GM21737 (cell line): Measurements from ENCODE around the gene PRM2.
"Not testable (repeated sequence)": the region's sequence is repeated elsewhere in the genome, so short reads cannot be mapped to it uniquely, and the experiment has no call there.

ENCODE experiments used
- ATAC-seq: cut with Tn5 transposase; IDR thresholded peaks from one replicate; pipeline ENCODE4 v1.9.1; 2021; ENCODE audit warnings: mild to moderate bottlenecking, moderate library complexity; ENCODE audit not compliant: unreplicated experiment

PRM2 gene

GRCh38 chr16:11307639-11308492 is 31.6 kb upstream of the PRM2 start:
- ATAC-seq = no peak

GRCh38 chr16:11306997-11307638 is 30.8 kb upstream of the PRM2 start:
- no peak for ATAC-seq

DNA sequence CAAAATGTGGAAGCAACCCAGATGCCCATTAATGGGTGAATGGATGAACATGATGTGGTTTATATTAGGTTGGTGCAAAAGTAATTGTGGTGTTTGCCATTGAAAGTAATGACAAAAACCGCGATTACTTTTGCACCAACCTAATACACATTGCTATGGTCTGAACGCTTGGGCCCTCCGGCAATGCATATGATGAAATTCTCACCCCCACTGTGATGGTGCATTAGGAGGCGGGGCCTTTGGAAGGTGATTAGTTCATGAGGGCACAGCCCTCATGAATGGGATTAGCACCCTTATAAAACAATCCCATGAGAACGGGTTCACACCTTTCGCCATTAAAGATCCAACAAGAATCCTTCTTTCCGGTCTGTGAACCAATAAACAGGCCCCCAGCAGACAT is 30.1 kb upstream of the PRM2 start:
- ATAC-seq = no peak

GRCh38 chr16:11303405-11304138 is 27.3 kb upstream of the PRM2 start:
- ATAC-seq = no peak

GRCh38 chr16:11302977-11303376 is 26.7 kb upstream of the PRM2 start:
- ATAC-seq = no peak

GRCh38 chr16:11301645-11302501 is 25.6 kb upstream of the PRM2 start:
- no peak for ATAC-seq

DNA sequence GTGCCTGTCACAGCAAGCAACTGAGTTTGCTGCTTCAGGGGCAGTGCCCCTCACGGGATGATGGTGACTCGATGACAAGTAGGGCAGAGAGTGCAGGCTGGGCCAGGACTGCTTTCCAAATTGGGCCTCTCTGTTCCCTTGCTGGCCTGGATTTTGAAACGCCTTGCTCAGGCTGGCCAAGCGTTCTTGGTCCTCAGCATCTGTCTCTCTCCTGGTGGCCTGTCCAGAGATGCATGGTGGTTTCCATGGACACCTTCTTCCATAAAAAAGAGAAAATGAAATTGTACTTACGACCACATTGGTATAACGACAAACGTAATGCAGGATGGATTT is 24.2 kb upstream of the PRM2 start:
- no peak for ATAC-seq

DNA sequence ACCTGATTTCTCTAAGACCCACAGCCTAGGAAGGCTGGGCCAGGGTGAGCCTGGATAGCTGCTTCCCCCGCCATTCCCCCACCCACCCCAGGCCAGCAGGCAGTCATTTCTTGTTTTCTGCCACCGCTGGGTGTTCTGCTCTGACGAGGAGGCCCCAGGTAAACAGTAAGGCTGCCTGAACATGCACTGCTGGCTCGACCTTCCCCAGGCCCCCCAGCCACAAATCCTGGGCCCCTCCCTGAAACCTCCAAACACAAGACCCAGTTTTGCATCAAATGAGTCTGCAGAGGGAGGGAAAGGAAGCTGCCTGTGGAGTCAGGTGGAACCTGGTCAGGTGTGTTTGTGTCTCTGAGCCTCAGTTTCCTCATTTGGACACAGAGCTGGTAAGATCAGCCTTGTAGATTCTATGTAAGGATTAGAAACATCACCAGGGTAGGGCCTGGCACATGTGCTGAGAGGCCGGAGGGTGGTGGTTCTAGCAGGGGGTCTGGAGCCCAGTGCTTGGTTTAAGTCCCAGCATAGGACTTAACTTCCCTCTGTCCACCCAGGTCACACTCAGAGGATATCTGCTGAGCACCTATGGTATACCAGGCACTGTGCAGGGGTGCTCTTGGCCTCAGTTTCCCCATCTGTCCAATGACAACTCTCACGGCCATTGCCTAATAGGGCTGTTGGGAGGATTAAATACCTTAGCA is 23.7 kb upstream of the PRM2 start:
- ATAC-seq = no peak

GRCh38 chr16:11298950-11299547 is 22.8 kb upstream of the PRM2 start:
- not testable (repeated sequence) for ATAC-seq

DNA sequence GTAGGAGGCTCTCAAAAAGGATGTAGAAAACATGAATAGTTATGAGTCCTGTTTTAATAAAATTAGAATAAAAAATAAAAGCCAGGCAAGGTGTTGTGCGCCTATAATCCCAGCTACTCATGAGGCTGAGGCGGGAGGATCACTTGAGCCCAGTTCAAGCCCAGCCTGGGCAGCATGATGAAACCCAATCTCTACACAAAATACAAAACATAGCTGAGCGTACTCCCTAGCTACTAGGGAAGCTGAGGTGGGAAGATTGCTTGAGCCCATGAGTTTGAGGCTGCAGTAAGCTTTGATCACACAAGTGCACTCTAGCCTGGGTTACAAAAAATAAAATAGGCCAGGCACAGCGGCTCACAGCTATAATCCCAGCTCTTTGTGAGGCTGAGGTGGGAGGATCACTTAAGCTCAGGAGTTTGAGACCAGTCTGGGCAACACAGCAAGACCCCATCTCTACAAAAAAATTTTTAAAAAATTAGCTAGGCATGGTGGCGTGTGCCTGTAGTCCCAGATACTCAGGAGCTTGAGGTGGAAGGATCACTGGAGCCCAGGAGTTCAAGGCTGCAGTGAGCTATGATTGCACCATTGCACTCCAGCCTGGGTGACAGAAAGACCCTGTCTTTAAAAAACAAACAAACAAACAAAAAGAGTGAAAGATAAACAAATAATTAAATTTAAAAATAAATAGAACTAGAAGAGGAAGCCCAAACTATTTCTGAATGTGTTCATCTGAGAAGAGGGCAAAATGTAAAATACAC is 22.0 kb upstream of the PRM2 start:
- ATAC-seq = no peak

GRCh38 chr16:11297492-11298142 is 21.3 kb upstream of the PRM2 start:
- peak; percentile 74 for ATAC-seq

- ATAC-seq = no peak
Observed at GRCh38 chr16:11296706-11297491, 20.6 kb upstream of the PRM2 start.

- no peak for ATAC-seq
Observed at GRCh38 chr16:11296351-11296705, 20.0 kb upstream of the PRM2 start.

DNA sequence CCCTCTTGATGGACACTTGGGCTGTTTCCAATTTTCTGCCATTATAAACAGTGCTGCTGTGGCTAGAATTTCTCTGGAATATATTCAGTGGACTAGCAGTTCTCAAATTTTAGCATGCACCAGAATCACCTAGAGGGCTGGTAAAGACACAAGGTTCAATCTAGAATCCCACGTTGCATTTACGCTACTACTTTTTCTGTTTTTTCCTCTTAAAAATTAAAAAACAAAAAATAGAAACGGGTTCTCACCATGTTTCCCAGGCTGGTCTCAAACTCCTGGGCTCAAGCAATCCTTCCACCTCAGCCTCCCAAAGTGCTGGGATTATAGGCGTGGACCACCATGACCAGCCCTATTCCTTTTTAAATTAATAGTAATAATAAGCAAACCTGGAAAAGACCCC is 19.4 kb upstream of the PRM2 start:
- no peak for ATAC-seq

DNA sequence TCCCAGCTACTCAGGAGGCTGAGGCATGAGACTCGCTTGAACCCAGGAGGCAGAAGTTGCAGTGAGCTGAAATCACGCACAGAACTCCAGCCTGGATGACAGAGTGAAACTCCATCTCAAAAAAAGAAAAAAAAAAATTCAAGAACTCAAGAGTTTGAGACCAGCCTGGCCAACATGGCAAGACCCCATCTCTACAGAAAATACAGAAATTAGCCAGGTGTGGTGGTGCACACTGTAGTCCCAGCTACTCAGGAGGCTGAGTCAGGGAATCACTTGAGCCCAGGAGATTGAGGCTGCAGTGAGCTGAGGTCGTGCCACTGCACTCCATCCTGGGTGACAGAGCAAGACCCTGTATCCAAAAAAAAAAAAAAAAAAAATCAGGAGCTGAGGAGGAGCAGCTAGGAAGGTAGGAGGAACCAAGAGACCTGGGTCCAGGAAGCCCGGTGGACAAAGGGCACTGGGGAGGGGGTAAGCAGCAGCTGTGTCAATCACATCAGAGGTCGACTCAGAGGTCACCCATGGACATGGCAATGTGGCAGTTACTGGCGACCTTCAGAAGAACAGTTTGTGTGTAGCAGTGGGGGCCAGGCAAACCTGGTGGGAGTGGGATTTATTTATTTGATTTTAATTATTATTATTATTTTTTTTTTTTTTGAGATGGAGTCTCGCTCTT is 15.9 kb upstream of the PRM2 start:
- no peak for ATAC-seq

DNA sequence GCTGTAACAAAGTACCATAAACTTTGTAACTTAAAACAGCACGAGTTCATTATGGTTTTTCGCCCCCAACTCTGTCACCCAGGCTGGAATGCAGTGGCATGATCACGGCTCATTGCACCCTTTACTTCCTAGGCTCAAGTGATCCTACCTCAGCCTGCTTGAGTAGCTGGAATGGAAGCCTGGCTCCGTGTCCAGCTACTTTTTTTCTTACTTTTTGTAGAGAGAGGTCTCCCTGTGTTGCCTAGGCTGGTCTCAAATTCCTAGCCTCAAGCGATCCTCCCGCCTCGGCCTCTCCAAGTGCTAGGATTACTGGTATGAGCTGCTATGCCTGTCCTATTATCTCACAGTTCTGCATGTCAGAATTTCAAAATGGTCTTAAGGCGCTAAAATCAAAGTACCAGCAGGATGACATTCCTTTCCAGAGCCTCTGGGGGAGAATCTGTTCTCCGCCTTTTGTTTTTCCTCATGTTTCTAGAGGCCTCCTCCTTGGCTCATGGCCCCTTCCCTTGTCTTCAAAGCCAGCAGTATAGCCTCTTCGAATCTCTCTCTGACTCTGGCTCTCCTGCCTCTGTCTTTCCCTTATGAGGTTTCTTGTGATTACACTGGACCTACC is 14.9 kb upstream of the PRM2 start:
- no peak for ATAC-seq
